Measurements from ENCODE around the gene LEO1.

LEO1 gene

DNA sequence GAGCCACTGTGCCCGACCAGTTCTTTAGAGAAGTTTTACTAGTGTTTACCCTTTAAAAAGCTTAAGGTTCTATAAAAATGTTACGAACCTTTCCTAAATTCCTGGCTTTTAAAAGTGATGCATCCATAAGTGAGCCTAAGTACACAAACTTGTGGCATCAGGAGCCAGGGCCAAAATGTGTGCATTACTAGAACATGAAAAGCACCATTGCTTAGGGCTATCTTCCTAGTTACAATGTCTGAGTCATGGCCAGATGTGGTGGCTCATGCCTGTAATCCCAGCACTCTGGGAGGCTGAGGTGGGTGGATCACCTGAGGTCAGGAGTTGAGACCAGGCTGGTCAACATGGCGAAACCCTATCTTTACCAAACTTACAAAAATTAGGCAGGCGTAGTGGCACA, 39.9 kb downstream of the LEO1 start:
- no peak for DNase-seq

DNA sequence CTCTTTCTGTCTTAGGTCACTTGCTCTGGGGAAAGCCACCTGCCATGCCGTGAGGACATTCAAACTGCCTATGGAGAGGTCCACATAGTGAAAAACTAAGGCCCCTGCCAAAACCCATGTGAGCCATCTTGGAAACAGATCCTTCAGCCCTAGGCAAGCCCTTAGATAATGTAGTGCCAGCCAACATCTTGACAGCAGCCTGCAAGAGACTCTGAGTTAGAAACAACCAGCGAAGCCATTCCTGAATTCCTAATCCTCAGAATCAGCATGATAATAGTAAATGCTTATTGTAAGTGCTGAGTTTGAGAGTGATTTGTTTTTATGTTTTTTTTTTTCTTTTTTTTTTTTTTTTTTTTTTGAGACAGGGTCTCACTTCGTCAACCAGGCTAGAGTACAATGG, 40.6 kb downstream of the LEO1 start:
- DNase-seq = no peak

DNA sequence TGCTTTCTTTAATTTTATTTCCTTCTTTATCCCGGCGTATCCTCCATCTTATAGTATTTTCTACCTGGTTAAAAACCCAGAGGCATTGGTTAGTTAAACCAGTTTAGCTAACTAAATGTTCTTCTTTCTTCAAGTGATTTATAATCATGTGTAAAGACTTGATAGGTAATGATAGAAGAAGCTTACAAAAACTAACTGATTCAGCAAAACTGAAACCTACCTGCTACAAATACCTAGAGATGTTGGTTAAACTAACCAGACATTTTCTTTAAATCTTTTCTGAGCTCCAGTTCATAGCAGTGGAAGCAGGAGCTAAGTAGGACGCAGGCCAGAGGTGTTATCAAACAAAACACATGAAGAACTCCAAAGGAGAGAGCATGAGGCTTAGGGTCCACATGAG, 44.8 kb downstream of the LEO1 start:
- no peak for DNase-seq

DNA sequence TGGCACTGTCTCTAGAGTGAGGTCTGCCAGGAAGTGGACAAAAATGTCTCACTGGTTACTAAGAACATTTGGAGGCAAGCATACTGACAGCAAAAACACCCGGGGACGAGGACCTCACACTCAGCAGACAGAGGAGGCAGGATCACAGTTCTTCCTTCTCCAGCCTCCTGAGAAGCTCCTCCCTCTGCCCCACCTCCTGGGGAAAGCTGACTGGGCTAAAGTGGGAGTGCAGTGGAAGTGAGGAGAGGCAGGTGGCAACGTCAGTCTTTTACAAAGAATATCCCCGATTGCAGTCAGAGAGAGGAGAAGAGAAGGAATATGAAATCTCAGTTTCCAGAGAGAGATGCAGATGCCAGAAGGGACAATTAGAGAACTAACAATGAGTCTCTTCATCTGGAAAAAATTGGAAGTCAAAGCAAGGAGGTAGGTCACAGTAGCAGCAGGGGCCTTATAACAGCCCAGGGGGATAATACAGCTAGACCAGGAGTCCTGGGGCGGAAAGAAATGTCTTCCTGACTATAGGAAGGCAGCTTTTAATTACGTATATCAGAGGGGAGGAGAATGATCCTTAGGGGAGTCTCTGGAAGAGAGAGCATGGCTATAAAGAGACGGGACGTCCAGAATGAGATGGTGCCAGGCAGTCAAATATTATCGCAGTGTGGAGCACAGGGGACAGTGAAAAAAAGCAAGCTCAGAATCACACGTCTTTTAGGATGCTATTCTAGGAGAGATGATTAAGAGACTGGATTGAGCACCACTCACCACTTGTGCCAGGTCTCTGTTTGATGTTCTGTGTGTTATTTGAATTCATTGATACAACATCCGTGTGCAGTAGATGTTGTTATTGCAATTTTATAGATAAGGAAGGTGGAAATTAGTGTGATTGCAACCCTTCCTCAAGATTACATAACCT, 47.2 kb downstream of the LEO1 start:
- no peak for DNase-seq

DNA sequence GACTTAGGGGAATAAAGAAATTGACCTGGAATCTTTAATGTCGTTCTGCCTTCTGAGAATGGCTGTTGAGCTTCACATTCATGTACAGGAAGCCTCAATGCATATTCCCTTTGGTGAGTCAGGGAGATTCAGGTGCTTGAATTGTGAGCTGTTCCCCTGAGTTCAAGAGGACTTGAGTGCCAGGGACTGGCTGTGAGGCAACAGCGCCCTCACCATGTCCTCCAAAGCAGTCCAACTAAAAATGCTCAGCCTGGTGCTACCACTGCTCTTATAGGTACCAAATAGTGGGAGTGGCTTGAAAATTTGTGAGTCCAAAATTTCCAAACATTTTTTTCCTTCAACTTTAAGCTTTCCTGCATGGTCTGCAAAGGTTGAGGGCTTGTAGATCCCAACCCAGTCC, 54.1 kb downstream of the LEO1 start:
- DNase-seq = no peak

DNA sequence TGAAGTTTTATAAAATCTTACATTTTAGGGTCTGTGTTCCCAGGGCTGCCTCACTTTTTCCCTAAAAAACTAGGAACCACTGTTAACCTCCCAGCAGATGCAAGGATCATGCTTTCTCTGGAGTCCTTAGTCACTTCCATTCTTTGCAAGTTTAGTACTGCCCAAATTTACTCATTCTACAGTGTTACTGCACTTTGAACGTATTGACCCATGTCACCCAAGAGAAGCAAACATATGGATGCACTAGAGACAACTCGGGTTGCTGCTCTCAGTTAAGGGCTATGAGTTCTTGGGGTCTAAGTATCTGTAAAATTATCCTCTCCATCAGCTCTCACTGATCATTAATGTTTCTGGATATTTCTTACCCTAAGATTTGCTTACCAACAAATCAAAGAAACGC, 59.0 kb downstream of the LEO1 start:
- no peak for DNase-seq

DNA sequence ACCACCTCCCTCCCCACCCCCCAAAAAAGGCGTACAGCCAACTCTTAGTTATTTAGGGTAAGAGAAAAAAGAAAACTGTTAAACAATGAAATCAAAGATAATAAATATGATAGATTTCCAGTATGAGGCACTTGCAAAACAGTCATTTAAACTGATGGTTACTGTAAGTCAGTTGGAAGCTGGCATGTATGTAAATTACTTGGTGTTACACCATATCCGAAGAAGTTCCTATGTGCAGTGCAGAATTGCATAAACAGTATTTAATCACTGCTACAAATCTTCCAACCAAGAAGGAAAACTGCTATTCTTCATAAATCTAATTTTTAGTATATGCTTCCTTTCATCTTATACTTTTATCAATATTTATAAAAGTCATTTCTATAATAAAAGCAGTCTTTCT, 62.0 kb downstream of the LEO1 start:
- DNase-seq = no peak

DNA sequence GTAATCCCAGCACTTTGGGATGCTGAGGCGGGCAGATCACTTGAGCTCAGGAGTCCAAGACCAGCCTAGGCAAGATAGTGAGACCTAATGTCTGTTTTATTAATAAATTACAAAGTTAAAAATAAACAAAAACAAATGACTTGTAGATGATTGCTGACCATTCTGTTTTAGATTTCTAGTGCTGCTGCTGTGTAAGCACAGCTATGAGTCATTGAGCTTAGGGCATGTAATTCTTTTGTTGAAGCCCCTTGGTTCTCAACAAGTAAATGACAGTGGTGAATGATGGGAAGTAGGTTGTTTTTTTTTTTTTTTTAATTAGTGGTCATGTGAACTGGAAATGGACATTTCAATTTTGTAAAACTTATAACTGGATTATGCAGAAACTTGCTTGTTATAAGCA, 63.3 kb downstream of the LEO1 start:
- no peak for DNase-seq

DNA sequence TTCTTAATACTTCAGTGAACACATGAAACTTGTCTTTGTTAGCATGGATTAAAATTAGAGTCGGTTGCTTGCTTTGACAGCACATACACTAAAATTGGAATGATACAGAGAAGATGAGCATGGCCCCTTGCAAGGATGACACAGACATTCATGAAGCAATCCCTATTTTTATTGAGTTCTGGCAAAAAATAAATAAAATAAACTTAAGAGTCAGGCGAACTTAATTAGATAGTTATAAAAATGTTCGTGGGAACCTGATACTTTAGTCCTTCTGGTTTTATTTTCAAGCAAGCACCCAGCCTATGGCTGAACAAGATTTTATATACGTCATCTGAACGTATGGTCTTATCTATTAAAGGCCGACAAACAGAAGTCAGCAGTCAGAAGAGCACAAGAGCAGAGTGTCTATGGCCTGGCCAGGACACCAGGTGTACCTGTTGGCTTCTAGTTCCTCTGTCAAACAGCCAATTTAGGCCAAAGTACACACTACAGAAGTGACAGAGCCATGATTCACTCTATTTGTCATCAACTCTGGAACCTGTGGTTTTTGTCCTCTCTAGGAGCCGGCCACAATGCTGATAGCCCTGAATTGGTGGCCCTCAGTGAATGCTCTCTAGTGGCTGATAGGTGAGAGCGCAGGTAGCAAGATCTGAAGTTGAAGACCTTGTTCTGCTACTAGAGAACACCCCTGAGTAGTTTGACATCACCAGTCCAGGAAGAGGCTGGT, 64.3 kb downstream of the LEO1 start:
- no peak for DNase-seq

DNA sequence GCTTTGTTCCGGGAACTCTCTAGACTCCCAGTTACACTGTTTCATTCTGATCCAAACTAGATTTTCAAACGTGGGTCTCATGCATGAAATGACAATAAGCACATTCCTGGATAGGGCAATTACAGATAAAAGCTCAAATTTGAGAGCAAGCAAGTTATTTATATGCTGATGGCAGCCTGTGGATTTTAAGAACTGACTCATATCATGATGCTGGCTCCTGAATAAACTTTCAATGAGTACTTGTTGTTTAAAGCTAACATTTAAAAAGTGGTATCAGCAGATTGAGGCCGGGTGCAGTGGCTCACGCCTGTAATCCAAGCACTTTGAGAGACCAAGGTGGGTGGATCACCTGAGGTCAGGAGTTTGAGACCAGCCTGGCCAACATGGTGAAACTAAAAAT, 66.6 kb downstream of the LEO1 start:
- DNase-seq = no peak

DNA sequence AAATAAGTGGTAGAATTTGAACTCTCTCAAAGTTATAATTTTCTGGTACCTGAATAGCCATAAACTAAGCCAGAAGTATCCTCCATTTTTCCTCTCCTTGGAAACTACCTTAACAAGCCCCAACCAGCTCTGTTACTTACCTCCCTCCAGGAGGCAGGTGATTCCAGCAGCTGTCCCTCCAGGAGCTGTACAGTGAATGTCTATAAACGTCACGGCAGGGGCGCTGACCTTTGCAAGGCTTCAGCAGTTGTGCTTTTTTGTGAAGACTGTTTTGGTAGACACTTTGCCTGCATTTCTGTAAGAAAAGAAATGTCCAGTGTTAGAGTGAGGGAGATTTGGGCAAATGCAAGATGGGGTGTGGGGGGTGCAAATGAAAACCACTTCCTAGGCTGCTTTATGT, 67.2 kb downstream of the LEO1 start:
- DNase-seq = no peak

DNA sequence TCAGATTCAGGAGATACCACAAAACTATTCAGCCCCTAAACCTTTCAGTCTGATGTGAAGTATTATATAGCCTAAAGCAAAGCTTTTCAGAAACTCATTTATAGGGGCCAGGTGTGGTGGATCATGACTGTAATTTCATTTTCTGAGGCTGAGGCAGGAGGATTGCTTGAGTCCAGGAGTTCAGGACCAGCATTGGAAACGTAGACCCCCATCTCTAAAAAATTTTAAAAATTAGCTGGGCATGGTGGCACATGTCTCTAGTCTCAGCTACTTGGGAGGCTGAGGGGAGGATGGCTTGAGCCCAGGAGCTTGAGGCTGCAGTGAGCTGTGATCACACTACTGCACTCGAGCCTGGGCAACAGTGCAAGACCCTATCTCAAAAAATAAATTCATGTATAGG, 82.1 kb downstream of the LEO1 start:
- DNase-seq = no peak

DNA sequence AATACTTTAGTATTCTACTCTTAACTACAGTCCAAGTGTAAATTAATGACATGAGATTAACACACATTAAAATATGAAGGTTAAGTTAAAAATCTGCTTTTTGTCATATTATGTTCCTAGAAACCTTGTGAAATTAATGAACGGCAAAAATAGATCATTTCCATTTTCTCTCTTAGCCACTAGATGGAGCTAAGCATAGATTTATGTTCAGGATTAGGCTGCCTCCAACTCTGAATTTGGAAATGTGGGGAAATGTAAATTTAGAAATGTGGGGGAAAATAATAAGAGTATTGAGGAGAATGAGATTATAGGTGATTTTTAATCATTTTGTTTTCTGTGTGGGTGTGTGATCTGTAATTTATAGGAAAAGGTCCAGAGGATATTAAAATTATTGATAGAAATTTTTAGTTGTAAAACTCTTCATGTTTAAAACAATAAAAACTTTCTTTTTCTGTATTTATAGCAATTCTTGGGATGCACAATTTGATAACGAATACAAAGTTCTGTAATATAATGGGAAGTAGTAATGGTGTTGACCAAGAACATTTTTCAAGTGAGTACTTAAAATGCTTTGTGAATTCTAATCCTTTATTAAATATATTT, 82.9 kb downstream of the LEO1 start:
- DNase-seq = no peak
